Dendritic cell treated with granulocyte-macrophage colony-stimulating factor and Interleukin-4, amounts not matched to agents 40 ng/mL and 50 ng/mL, for 4 days (primary cell): ENCODE measurements around the gene CACNA1C.
A peak's percentile ranks its signal among the peaks of the same experiment; 100 is the strongest.

Source experiments
- H3K27ac Mint-ChIP-seq: one replicate; pipeline ENCODE4 v1.8.0; 2022; ENCODE audit warnings: mild to moderate bottlenecking, mixed read lengths
- H3K27me3 Mint-ChIP-seq: one replicate; pipeline ENCODE4 v1.8.0; 2022; ENCODE audit warnings: mild to moderate bottlenecking, mixed read lengths
- H3K36me3 Mint-ChIP-seq: one replicate; pipeline ENCODE4 v1.8.0; 2022; ENCODE audit warnings: low read depth, mixed read lengths
- H3K4me1 Mint-ChIP-seq: one replicate; pipeline ENCODE4 v1.8.0; 2022; ENCODE audit warnings: low read depth, mixed read lengths
- H3K4me3 Mint-ChIP-seq: one replicate; pipeline ENCODE4 v1.8.0; 2022; ENCODE audit warnings: mild to moderate bottlenecking, moderate library complexity, mixed read lengths
- H3K9me3 Mint-ChIP-seq: one replicate; pipeline ENCODE4 v1.8.0; 2022; ENCODE audit warnings: mixed read lengths
- intact Hi-C: fragments of 100-400 bp; cut with micrococcal nuclease; formaldehyde crosslinking; loops from one replicate; pipeline ENCODE4 v1.15.0; 2022

Gene CACNA1C

DNA sequence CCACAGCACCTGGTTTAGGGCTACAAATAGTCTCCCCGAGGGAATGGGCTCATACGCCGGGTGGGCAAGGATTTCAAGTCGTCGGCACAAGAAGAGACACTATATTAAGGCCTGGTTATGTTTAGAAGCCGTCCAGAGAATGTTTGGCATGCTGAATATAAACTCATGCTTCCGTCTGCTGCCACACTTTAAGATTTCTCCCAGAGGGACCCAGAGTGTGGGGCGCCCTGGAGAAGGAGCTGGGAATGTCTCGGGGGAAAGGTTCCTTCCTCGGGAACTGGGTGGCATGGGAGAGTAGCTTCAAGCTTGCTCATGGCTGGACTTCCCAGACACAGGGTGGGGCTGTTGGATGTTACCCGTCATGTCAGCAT, 295.7 kb downstream of the CACNA1C start:
- no peak overlapping the region for H3K4me3 Mint-ChIP-seq
- no peak overlapping the region for H3K27ac Mint-ChIP-seq
- H3K27me3 Mint-ChIP-seq, result peaks cover 7% of the 10 kb centered on the region
- no peaks in the 10 kb centered on the region for H3K36me3 Mint-ChIP-seq
- intact Hi-C loops, result no loop called here
- H3K9me3 Mint-ChIP-seq, result no peaks in the 10 kb centered on the region
- peaks cover 28% of the 10 kb centered on the region for H3K4me1 Mint-ChIP-seq

DNA sequence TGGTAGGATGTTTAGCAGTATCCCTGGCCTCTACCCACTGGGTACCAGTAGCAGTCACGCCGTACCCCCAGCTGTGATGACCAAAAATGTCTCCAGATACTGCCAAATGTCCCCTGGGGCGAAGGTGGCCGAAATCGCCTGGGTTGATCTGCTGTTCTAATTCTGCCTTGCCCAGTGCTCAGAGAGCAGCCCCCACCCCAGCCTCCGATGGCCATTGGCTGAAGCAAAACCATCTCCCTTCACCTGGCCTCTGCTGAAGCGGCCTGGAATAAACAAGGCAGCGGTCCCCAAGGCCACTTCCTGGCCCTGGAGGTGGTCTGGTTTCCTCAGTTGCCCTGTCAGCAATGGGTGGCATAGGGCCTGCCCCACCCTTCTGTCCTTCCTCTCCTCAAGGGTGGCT, 298.4 kb downstream of the CACNA1C start:
- Mint-ChIP-seq H3K4me3 (no peak overlapping the region), H3K27me3 (peaks cover 19% of the 10 kb centered on the region), H3K36me3 (no peaks in the 10 kb centered on the region), H3K4me1 (peaks cover 13% of the 10 kb centered on the region), H3K27ac (no peak overlapping the region), H3K9me3 (no peaks in the 10 kb centered on the region)
- intact Hi-C loops, result no loop called here

GRCh38 chr12:2352203-2352602, 299.4 kb downstream of the CACNA1C start:
- intact Hi-C loops, result no loop called here
- H3K36me3 Mint-ChIP-seq, result no peaks in the 10 kb centered on the region

DNA sequence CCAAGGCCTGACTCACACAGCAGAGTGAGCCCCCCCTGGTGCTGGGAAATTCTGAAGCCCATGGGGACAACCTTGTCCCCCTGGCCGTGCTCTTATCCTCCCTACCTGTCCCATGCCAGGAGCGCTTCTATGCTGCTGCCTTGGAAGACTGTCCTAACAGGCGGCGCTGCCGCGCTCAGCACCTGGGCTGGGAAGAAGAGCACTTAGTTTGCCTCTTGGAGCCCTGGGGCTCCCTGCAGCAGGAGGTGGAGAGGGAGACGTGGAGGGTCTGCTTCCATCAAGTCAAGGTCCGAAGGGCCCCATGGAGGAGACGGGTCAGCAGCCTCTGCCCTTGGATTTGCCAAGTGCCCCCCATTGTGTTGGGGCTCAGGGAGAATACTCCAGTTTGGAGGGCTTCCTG, 300.5 kb downstream of the CACNA1C start:
- Mint-ChIP-seq H3K9me3 (no peaks in the 10 kb centered on the region), H3K4me1 (peaks cover 16% of the 10 kb centered on the region), H3K36me3 (no peaks in the 10 kb centered on the region), H3K4me3 (no peak overlapping the region), H3K27ac (no peak overlapping the region), H3K27me3 (peaks cover 20% of the 10 kb centered on the region)
- intact Hi-C loops, result no loop called here

More at GRCh38 chr12:2352203-2352602, 299.4 kb downstream of the CACNA1C start:
- no peaks in the 10 kb centered on the region for H3K9me3 Mint-ChIP-seq
- no peak overlapping the region for H3K4me3 Mint-ChIP-seq
- peaks cover 20% of the 10 kb centered on the region for H3K27me3 Mint-ChIP-seq
- H3K27ac Mint-ChIP-seq, result no peak overlapping the region
- H3K4me1 Mint-ChIP-seq, result peaks cover 10% of the 10 kb centered on the region

GRCh38 chr12:2353691-2354090, 300.9 kb downstream of the CACNA1C start:
- H3K4me1 Mint-ChIP-seq, result peaks cover 20% of the 10 kb centered on the region
- H3K27ac Mint-ChIP-seq, result no peak overlapping the region
- peaks cover 20% of the 10 kb centered on the region for H3K27me3 Mint-ChIP-seq
- no peaks in the 10 kb centered on the region for H3K36me3 Mint-ChIP-seq
- no peaks in the 10 kb centered on the region for H3K9me3 Mint-ChIP-seq
- H3K4me3 Mint-ChIP-seq, result no peak overlapping the region
- intact Hi-C loops, result no loop called here

DNA sequence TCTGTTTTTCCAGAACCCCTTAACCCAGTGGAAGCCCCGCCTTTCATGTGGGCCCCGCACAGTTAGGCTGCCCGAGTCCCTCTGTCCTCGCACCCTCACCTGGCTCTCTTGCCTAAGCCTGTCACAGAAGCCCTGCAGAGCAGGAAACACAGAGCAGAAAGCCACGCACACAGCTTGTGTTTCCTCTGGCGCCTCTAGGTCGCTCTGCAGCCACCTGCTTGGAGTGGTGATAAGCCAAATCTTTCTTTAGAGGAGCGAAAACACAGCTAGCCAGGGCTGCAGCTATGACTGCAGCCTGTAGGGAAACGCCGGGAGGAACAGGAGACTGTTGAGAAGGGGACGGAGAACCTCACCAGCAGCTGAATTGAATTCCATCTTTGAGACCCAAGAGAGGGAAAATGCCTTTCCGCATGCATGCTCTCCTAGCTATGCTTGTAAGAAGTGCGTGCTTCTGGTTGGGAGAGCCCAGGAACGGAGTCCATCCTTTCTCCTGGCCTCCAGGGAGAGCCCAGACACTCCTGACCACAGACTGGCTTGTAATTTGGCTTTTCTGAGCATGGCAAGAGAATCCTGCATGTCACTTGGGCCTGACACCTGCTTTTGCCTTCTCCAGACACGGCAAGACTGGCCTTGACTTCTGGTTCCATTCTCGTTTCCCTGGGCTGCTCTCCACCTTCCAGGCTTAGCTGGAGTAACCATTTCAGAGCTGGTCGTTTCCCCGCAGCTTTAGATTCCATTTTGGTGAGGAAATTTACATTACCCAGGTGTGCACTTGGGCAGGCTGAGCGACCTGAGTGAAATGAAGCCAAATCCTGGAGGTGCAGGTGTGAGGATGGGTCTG, 301.6 kb downstream of the CACNA1C start:
- H3K4me1 Mint-ChIP-seq, result peaks cover 27% of the 10 kb centered on the region
- peaks cover 20% of the 10 kb centered on the region for H3K27me3 Mint-ChIP-seq

GRCh38 chr12:2355198-2355597, 302.4 kb downstream of the CACNA1C start:
- peaks cover 22% of the 10 kb centered on the region for H3K27me3 Mint-ChIP-seq
- H3K36me3 Mint-ChIP-seq, result no peaks in the 10 kb centered on the region
- intact Hi-C loops, result no loop called here
- no peaks in the 10 kb centered on the region for H3K9me3 Mint-ChIP-seq
- no peak overlapping the region for H3K27ac Mint-ChIP-seq
- peaks cover 34% of the 10 kb centered on the region for H3K4me1 Mint-ChIP-seq
- H3K4me3 Mint-ChIP-seq, result no peak overlapping the region

More for the DNA sequence above, 301.6 kb downstream of the CACNA1C start:
- H3K36me3 Mint-ChIP-seq, result no peaks in the 10 kb centered on the region
- intact Hi-C loops, result no loop called here
- H3K27ac Mint-ChIP-seq, result no peak overlapping the region
- H3K9me3 Mint-ChIP-seq, result no peaks in the 10 kb centered on the region
- H3K4me3 Mint-ChIP-seq, result no peak overlapping the region

GRCh38 chr12:2355604-2356003, 302.8 kb downstream of the CACNA1C start:
- Mint-ChIP-seq H3K4me1 (peaks cover 36% of the 10 kb centered on the region), H3K36me3 (no peaks in the 10 kb centered on the region), H3K27ac (no peak overlapping the region), H3K4me3 (no peak overlapping the region), H3K27me3 (peaks cover 22% of the 10 kb centered on the region), H3K9me3 (no peaks in the 10 kb centered on the region)
- intact Hi-C loops, result no loop called here

DNA sequence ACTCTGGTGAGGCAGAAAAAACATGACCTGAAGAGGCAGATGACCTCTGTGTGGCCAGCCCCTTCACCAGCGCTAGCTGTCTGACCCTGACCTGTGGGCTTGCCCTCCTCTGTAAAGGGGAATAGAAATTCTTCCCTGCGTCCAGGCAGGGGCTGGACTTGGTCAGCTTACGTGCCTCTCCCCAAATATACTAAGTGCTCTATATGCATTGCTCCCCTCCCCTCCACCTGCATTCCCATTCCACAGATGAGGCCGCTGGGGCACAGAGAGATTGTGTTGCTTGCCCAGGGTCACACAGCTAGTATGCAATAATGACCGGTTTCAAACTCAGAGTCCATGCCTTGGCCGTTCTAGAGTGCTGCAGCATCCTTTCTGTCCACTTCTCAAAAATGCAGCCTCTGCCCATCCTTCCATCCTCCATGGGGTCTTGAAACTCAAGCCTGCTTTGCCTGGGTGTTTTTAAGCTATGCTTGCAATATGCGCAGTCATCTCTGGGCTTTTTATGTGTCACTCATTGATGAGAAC, 303.9 kb downstream of the CACNA1C start:
- no peaks in the 10 kb centered on the region for H3K36me3 Mint-ChIP-seq
- H3K27me3 Mint-ChIP-seq, result peaks cover 22% of the 10 kb centered on the region
- peaks cover 36% of the 10 kb centered on the region for H3K4me1 Mint-ChIP-seq
- no peak overlapping the region for H3K27ac Mint-ChIP-seq
- H3K9me3 Mint-ChIP-seq, result no peaks in the 10 kb centered on the region
- intact Hi-C loops, result no loop called here
- H3K4me3 Mint-ChIP-seq, result no peak overlapping the region

- Mint-ChIP-seq H3K4me1 (peaks cover 48% of the 10 kb centered on the region), H3K4me3 (no peak overlapping the region), H3K36me3 (no peaks in the 10 kb centered on the region), H3K27ac (peak overlapping the region; percentile 28), H3K9me3 (no peaks in the 10 kb centered on the region), H3K27me3 (peaks cover 10% of the 10 kb centered on the region)
- intact Hi-C loops, result loop anchor here (1.0 kb wide), 1 partner anchor 224 kb away; no protein-coding TSS in a partner anchor
Measured at GRCh38 chr12:2358986-2359658, 306.3 kb downstream of the CACNA1C start.

- H3K4me3 Mint-ChIP-seq, result no peak overlapping the region
- intact Hi-C loops, result loop anchor here (1.0 kb wide), 1 partner anchor 223 kb away; no protein-coding TSS in a partner anchor
- peaks cover 5% of the 10 kb centered on the region for H3K27me3 Mint-ChIP-seq
- no peaks in the 10 kb centered on the region for H3K36me3 Mint-ChIP-seq
- no peak overlapping the region for H3K27ac Mint-ChIP-seq
- no peaks in the 10 kb centered on the region for H3K9me3 Mint-ChIP-seq
- peaks cover 53% of the 10 kb centered on the region for H3K4me1 Mint-ChIP-seq
Measured at GRCh38 chr12:2359725-2360629, 307.2 kb downstream of the CACNA1C start.

GRCh38 chr12:2360630-2361170, 307.9 kb downstream of the CACNA1C start:
- Mint-ChIP-seq H3K4me1 (peaks cover 58% of the 10 kb centered on the region), H3K4me3 (no peak overlapping the region), H3K9me3 (no peaks in the 10 kb centered on the region), H3K27me3 (peaks cover 5% of the 10 kb centered on the region), H3K27ac (no peak overlapping the region), H3K36me3 (no peaks in the 10 kb centered on the region)
- intact Hi-C loops, result no loop called here

GRCh38 chr12:2363836-2364609, 311.2 kb downstream of the CACNA1C start:
- H3K27me3 Mint-ChIP-seq, result peaks cover 2% of the 10 kb centered on the region
- no peaks in the 10 kb centered on the region for H3K36me3 Mint-ChIP-seq
- intact Hi-C loops, result no loop called here
- H3K27ac Mint-ChIP-seq, result peak overlapping the region; percentile 62
- no peak overlapping the region for H3K4me3 Mint-ChIP-seq
- no peaks in the 10 kb centered on the region for H3K9me3 Mint-ChIP-seq
- H3K4me1 Mint-ChIP-seq, result peaks cover 45% of the 10 kb centered on the region
